H9 (cell line): Measurements from ENCODE around the gene SYNRG. TPM values are rescaled to one million over a fixed set of nuclear protein-coding genes. Genes with fewer than 3 reads are reported as not detected.

Source experiments
- DNase-seq: peaks from one replicate; pipeline ENCODE4 v3.0.0-alpha.2; 2017
- H2AFZ ChIP-seq: one replicate; pipeline ENCODE4 v1.6.1; 2013; ENCODE audit warnings: mild to moderate bottlenecking, low read length, control low read depth, moderate library complexity
- H2AK5ac ChIP-seq: 2 replicates; pipeline ENCODE4 v1.6.1; 2013; ENCODE audit warnings: low read length, control low read depth, mixed read lengths; ENCODE audit not compliant: insufficient read length
- H2BK120ac ChIP-seq: one replicate; pipeline ENCODE4 v1.6.1; 2013; ENCODE audit warnings: low read depth, mild to moderate bottlenecking, low read length, control low read depth, inconsistent platforms; ENCODE audit not compliant: poor library complexity, severe bottlenecking
- H2BK12ac ChIP-seq: 2 replicates; pipeline ENCODE4 v1.6.1; 2013; ENCODE audit warnings: low read length, control low read depth, mixed read lengths, low read depth; ENCODE audit not compliant: insufficient read length
- H2BK15ac ChIP-seq: 2 replicates; pipeline ENCODE4 v1.6.1; 2013; ENCODE audit warnings: low read depth, low read length, control low read depth
- H2BK20ac ChIP-seq: one replicate; pipeline ENCODE4 v1.6.1; 2013; ENCODE audit warnings: low read depth, mild to moderate bottlenecking, low read length, control low read depth, inconsistent platforms; ENCODE audit not compliant: poor library complexity, severe bottlenecking
- H2BK5ac ChIP-seq: 2 replicates; pipeline ENCODE4 v1.6.1; 2013; ENCODE audit warnings: low read length, control low read depth, mixed read lengths; ENCODE audit not compliant: insufficient read length
- H3K14ac ChIP-seq: 2 replicates; pipeline ENCODE4 v1.6.1; 2013; ENCODE audit warnings: low read length, control low read depth; ENCODE audit not compliant: insufficient read depth
- H3K18ac ChIP-seq: 2 replicates; pipeline ENCODE4 v1.6.1; 2013; ENCODE audit warnings: low read depth, mild to moderate bottlenecking, mixed read lengths, low read length, control low read depth; ENCODE audit not compliant: insufficient read length
- H3K23ac ChIP-seq: 2 replicates; pipeline ENCODE4 v1.6.1; 2013; ENCODE audit warnings: low read length, control low read depth, mixed read lengths, low read depth; ENCODE audit not compliant: insufficient read length
- H3K23me2 ChIP-seq: 2 replicates; pipeline ENCODE4 v1.6.1; 2013; ENCODE audit warnings: low read depth, mild to moderate bottlenecking, mixed read lengths, low read length, control low read depth; ENCODE audit not compliant: insufficient read length, poor library complexity, severe bottlenecking
- H3K27ac ChIP-seq: 2 replicates; pipeline ENCODE4 v1.5.1; 2013; ENCODE audit warnings: low read length, control low read depth, mixed read lengths, low read depth; ENCODE audit not compliant: insufficient read length
- H3K27me3 ChIP-seq: 2 replicates; pipeline ENCODE4 v1.6.1; 2013; ENCODE audit warnings: low read length, control low read depth, inconsistent platforms; ENCODE audit not compliant: insufficient read depth
- H3K4ac ChIP-seq: 2 replicates; pipeline ENCODE4 v1.6.1; 2013; ENCODE audit warnings: low read depth, mild to moderate bottlenecking, control low read depth, inconsistent platforms, low read length, moderate library complexity
- H3K4me1 ChIP-seq: 2 replicates; pipeline ENCODE4 v1.6.1; 2013; ENCODE audit warnings: low read length, control low read depth, inconsistent platforms; ENCODE audit not compliant: insufficient read depth
- H3K4me2 ChIP-seq: 2 replicates; pipeline ENCODE4 v1.6.1; 2013; ENCODE audit warnings: low read length, control low read depth, mixed read lengths; ENCODE audit not compliant: insufficient read length, insufficient read depth
- H3K56ac ChIP-seq: 2 replicates; pipeline ENCODE4 v1.6.1; 2013; ENCODE audit warnings: low read depth, mild to moderate bottlenecking, mixed read lengths, low read length, control low read depth; ENCODE audit not compliant: insufficient read length
- H3K79me1 ChIP-seq: 2 replicates; pipeline ENCODE4 v1.6.1; 2013; ENCODE audit warnings: low read depth, mild to moderate bottlenecking, moderate library complexity, low read length, control low read depth, inconsistent platforms; ENCODE audit not compliant: insufficient read depth, poor library complexity, severe bottlenecking
- H3K79me2 ChIP-seq: 2 replicates; pipeline ENCODE4 v1.6.1; 2013; ENCODE audit warnings: low read length, control low read depth, inconsistent platforms; ENCODE audit not compliant: insufficient read depth
- H3K9ac ChIP-seq: 2 replicates; pipeline ENCODE4 v1.6.1; 2013; ENCODE audit warnings: low read length, control low read depth, mixed read lengths; ENCODE audit not compliant: insufficient read length; ENCODE audit errors: extremely low read depth
- H3K9me3 ChIP-seq: one replicate; pipeline ENCODE4 v1.6.1; 2013; ENCODE audit warnings: low read depth, low read length, inconsistent platforms; ENCODE audit not compliant: control insufficient read depth
- H3T11ph ChIP-seq: one replicate; pipeline ENCODE4 v1.6.1; 2013; ENCODE audit warnings: mild to moderate bottlenecking, low read length, control low read depth, inconsistent platforms
- H4K20me1 ChIP-seq: one replicate; pipeline ENCODE4 v1.6.1; 2013; ENCODE audit not compliant: control insufficient read depth, insufficient read length, insufficient read depth
- H4K5ac ChIP-seq: 2 replicates; pipeline ENCODE4 v1.6.1; 2013; ENCODE audit warnings: low read depth, mild to moderate bottlenecking, mixed read lengths, low read length, control low read depth; ENCODE audit not compliant: insufficient read length
- H4K8ac ChIP-seq: replicated peaks from 2 replicates; pipeline ENCODE4 v1.6.1; 2013; ENCODE audit warnings: low read length, control low read depth, mixed read lengths, low read depth; ENCODE audit not compliant: insufficient read length
- H4K91ac ChIP-seq: 2 replicates; pipeline ENCODE4 v1.6.1; 2013; ENCODE audit warnings: low read depth, mild to moderate bottlenecking, moderate library complexity, mixed read lengths, low read length, control low read depth; ENCODE audit not compliant: insufficient read length
- H3K27ac Mint-ChIP-seq, 3 experiments: 2 replicates in 2 of 3; 3 replicates in 1 of 3; pipeline ENCODE4 v1.8.0; 2020 to 2021; ENCODE audit warnings: mixed read lengths in 3 of 3, mild to moderate bottlenecking in 1 of 3, moderate library complexity in 1 of 3
- H3K27me3 Mint-ChIP-seq: 2 replicates; pipeline ENCODE4 v1.8.0; 2021; ENCODE audit warnings: low read depth, mild to moderate bottlenecking, moderate library complexity, mixed read lengths
- H3K36me3 Mint-ChIP-seq, 3 experiments: 2 replicates in 2 of 3; 3 replicates in 1 of 3; pipeline ENCODE4 v1.8.0; 2020 to 2021; ENCODE audit warnings: low read depth in 3 of 3, mixed read lengths in 3 of 3; ENCODE audit not compliant: insufficient read depth in 1 of 3
- H3K4me1 Mint-ChIP-seq, 2 experiments: 2 replicates each; pipeline ENCODE4 v1.8.0; 2020; ENCODE audit warnings: mixed read lengths in 2 of 2
- H3K4me3 Mint-ChIP-seq, 2 experiments: 2 replicates in 1 of 2; 3 replicates in 1 of 2; pipeline ENCODE4 v1.8.0; 2020 to 2021; ENCODE audit warnings: mild to moderate bottlenecking in 2 of 2, mixed read lengths in 2 of 2, moderate library complexity in 1 of 2
- H3K9me3 Mint-ChIP-seq, 2 experiments: 2 replicates in 1 of 2; 3 replicates in 1 of 2; pipeline ENCODE4 v1.8.0; 2020; ENCODE audit warnings: mild to moderate bottlenecking in 2 of 2, mixed read lengths in 2 of 2, moderate library complexity in 1 of 2
- CTCF ChIP-seq: fragments of 200-600 bp; sonication (generic); conservative IDR thresholded peaks from 3 replicates; pipeline ENCODE4 v1.8.0; 2021; ENCODE audit warnings: antibody characterized with exemption, mild to moderate bottlenecking
- WGBS: extraction: QIAGEN DNeasy Blood & Tissue Kit; methylation state at CpG from one replicate; pipeline ENCODE4 v1.1.7; 2013; ENCODE audit warnings: missing lambda C conversion rate, low lambda C conversion rate, mixed read lengths; ENCODE audit not compliant: insufficient read length; ENCODE audit errors: extremely low coverage; 5-methylcytosine and 5-hydroxymethylcytosine counted together
- total RNA-seq: library from RNA; stranded (reverse); gene quantifications from 2 replicates; pipeline ENCODE4 v1.2.1, GENCODE V29; 2021

Gene SYNRG
- total RNA-seq, 1 experiment from 2014 or later = 30.5 TPM

GRCh38 chr17:37518826-37519225 is 90.4 kb downstream of the SYNRG start:
- H3K23ac ChIP-seq = no peak overlapping the region
- no peaks in the 10 kb centered on the region for H3K79me1 ChIP-seq
- H3K27me3 ChIP-seq = no peaks in the 10 kb centered on the region
- H2BK5ac ChIP-seq = no peak overlapping the region
- no peak overlapping the region for H2BK15ac ChIP-seq
- no peak overlapping the region for H2BK120ac ChIP-seq
- no peak overlapping the region for H3K4me3 Mint-ChIP-seq
- H3K27ac Mint-ChIP-seq = no peak overlapping the region
- no peak overlapping the region for H3K27ac ChIP-seq
- no peak overlapping the region for H3K14ac ChIP-seq
- no peak overlapping the region for H3K9ac ChIP-seq
- no peaks in the 10 kb centered on the region for H3K4me1 ChIP-seq
- H3K4me2 ChIP-seq = no peak overlapping the region
- no peak overlapping the region for H2AK5ac ChIP-seq
- no peaks in the 10 kb centered on the region for H4K20me1 ChIP-seq
- no peak overlapping the region for H3K4ac ChIP-seq
- no peak overlapping the region for H2AFZ ChIP-seq
- H3K9me3 Mint-ChIP-seq = no peaks in the 10 kb centered on the region
- H3K4me1 Mint-ChIP-seq = peaks cover 0 to 4% of the 10 kb centered on the region in 2 experiments; a peak in 1 of 4 replicates
- H3K9me3 ChIP-seq = no peaks in the 10 kb centered on the region
- H3K18ac ChIP-seq = no peak overlapping the region
- H3T11ph ChIP-seq = no peak overlapping the region
- peaks cover 3 to 45% (median 25%) of the 10 kb centered on the region in 3 experiments; a peak in 6 of 7 replicates for H3K36me3 Mint-ChIP-seq
- no peak overlapping the region for H2BK20ac ChIP-seq
- no peak overlapping the region for H4K8ac ChIP-seq
- H4K91ac ChIP-seq = no peak overlapping the region
- H3K79me2 ChIP-seq = no peaks in the 10 kb centered on the region
- no peak overlapping the region for H2BK12ac ChIP-seq
- TF ChIP-seq CTCF = no peak
- DNase-seq = no peak
- no peak overlapping the region for H4K5ac ChIP-seq
- no CpG with 5 or more reads among the region's 8 CpGs for WGBS
- H3K27me3 Mint-ChIP-seq = no peaks in the 10 kb centered on the region
- H3K56ac ChIP-seq = no peak overlapping the region
- H3K23me2 ChIP-seq = no peaks in the 10 kb centered on the region
